RPMI8226 (cell line): Measurements from ENCODE around the gene TLE5.
"Not testable (repeated sequence)": the region's sequence is repeated elsewhere in the genome, so short reads cannot be mapped to it uniquely, and the experiment has no call there.

ENCODE experiments used
- DNase-seq: peaks from one replicate; pipeline ENCODE4 v3.0.0-alpha.2; 2015

The TLE5 gene

DNA sequence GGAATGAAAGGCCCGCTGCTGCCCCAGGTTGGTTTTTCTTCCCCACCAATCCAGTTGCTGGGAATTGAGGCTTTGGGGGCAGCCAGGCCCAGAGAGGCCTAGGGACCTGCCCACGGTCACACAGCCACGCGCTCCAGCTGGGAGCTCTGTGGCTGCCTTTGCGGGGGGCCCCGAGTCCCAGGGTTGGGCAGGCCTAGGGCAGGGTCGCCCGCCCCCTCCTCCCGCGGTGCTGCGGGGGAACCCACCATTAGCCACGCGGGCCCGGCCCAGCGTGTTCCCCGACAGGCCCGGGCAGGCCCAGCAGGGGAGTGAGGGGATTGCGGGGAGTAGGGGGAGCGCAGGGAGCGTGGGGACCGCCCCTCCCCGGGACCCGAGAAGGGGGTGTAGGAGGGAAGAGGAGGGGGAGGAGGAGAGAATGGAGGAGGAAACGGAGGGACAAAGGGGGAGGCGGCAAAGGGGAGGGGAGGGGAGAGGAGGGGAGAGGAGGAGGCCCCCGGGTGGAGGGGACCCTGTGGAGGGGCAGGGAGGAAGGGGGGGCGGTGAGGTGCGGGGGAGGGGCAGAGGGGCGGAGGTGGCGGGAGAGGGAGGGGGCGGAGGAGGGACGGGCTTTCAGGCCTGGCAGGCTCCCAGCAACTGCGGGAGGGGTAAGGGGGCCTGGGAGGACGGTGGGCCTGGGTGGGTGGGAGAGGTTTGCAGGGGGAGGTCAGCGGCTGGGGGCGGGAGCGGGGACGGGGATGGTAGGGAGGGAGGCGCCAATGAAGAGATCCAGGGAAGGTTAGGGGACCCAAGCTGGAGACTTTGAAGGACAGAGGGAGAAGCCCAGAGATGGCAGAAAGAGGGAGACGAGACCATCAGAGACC, 20.3 kb downstream of the TLE5 start:
- no peak for DNase-seq

DNA sequence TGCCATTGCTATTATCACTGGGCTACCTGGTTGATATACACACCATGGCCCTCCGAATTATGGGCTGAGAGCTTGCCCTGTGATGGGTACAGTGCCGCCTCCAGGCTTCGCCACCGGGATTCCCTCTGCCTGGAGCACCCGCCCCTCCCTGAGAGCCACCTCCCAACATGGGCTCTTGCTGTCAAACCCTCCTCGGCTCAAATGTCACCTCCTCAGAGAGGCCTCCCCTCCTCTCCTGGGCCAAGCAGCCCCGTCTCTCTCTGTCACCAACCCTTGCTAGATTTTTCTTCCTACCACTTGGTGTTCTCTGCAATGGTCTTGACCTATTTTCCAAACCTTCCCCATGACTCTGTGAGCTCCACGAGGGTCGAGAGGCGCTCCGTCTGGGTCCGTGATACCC, 21.0 kb downstream of the TLE5 start:
- no peak for DNase-seq

DNA sequence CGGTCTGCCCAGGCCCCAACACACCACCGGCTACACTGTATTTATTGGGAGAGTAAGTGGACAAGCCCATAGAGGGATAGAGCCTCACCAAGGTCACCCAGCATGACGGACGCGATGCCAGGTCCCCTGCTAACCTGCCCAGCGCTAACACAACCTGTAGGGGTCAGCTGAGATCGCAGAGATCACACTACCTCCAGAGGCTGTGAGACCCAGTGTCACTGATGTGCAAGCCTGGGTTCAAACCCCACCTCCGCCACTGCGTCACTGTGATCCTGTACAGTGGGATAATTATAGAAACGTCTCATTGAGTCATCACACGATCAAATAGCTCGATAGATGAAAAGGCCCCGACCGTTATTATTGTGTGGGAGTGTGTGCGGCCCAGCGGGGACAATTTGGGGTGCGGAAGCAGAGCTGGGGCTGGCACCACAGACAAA, 22.6 kb downstream of the TLE5 start:
- no peak for DNase-seq

DNA sequence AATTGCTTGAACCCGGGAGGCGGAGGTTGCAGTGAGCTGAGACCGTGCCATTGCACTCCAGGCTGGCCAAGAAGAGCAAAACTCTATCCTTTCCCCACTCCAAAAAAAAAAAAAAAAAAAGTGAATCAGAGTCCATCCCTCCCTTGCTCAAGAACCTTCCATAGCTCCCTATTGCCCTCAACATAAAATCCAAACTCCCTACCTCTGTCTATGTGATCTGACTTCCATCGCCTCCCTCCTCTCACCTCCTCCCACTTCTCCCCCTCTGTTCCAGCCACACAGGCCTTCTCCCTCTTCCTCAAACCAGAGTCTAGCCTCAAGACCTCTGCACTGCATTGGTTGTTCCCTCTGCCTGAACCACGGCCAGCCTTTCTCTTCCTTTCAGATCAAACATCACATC, 23.2 kb downstream of the TLE5 start:
- DNase-seq: no peak

DNA sequence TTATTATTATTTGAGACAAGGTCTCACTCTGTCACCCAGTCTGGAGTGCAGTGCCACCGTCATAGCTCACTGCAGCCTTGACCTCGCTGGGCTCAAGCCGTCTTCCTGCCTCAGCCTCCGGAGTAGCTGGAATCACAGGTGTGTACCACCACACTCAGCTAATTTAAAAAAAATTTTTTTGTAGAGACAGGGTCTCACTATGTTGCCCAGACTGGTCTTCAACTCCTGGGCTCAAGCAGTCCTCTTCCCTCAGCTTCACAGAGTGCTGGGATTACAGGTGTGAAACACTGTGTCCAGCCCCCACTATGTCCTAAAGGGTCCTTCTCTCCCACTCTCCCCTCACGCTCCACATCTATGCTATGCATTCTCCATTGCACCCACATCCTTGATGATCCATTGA, 24.1 kb downstream of the TLE5 start:
- DNase-seq: no peak

DNA sequence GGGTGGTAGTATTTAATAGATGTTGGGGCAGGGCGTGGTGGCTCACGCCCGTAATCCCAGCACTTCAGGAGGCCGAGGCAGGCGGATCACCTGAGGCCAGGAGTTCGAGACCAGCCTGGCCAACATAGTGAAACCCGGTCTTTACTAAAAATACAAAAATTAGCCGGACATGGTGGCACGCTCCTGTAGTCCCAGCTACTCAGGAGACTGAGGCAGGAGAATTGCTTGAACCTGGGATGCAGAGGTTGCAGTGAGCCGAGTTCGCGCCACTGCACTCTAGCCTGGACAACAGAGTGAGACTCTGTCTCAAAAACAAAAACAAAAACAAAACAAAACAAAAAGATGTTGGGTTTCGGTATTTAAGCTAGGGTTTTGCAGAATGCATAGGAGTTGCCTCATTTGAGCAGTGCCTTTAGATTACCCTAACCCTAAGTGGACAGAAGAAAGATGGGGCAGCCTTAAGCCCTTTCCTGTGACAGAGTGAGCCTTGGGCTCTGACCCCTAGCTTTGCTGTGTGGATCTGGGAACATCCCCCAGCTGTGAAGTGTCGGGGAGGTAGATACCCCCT, 25.2 kb downstream of the TLE5 start:
- not testable (repeated sequence) for DNase-seq

DNA sequence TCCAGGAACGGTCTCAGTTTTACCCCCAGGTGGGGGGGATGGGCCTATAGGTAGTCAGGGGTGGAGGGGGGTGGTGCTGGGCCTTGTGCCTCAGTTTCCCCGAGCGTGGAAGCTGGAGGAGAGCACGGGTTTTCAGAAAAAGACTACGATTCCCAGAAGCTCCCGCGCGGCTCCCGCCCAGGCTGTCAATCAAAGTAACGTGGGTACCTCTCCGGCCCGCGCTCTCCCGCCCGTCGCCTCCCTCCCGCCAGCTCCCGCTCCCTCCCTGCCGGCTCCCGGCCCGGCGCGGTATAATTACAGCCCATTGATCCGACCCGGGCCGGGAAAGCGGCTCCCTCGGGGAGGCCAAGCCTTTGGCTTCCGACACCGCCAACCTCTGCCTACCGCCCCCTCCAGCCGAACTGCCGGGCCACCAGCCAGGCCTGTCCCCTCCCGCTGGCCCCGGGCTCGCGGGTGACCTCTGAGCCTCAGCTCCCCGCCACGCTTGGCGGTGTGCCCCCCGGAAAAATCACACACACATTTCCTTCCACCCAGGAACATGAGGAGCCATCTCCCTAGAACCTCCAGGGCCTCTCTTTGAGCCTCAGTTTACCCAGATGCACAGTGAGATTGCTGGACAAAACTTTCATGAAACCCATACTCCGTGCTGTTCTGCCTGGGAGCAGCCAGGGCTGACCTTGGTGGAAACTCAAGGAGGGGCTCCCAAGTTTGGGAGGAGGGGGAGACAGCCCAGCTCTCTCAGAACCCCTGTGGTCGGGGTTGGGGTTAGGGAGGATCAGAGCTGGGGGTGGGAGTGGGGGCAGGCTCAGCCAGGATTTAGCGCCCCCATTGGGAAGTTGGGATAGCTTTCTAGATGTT, 25.9 kb downstream of the TLE5 start:
- DNase-seq: peak; percentile 91

DNA sequence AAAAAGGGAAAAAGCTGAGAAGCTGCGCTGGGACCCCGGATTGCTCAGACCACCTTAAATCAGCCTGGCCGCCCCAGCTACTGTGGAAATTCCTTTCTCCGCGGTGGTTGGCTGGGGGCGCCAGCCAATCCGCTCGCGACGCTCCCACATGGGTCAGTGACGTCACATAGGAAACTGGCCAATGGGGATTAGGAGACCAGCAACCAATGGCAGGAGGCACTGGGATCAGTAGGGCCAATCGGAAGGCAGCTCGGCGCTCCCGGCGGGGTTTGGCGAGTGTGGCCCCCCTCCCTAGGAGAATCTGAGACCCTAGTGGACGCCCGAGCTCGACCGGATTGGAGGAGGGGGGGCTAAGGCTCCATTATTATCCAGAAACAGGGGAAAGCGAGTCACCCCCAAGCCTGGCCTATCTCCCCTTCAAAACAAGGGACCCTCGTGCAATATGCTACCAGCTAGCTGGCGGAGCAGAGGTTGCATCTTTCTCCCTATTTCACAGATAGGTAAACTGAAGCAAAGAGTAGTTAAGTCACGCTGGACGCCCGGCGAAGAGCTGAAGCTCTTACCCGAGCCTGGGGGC, 26.7 kb downstream of the TLE5 start:
- peak; percentile 99 for DNase-seq

DNA sequence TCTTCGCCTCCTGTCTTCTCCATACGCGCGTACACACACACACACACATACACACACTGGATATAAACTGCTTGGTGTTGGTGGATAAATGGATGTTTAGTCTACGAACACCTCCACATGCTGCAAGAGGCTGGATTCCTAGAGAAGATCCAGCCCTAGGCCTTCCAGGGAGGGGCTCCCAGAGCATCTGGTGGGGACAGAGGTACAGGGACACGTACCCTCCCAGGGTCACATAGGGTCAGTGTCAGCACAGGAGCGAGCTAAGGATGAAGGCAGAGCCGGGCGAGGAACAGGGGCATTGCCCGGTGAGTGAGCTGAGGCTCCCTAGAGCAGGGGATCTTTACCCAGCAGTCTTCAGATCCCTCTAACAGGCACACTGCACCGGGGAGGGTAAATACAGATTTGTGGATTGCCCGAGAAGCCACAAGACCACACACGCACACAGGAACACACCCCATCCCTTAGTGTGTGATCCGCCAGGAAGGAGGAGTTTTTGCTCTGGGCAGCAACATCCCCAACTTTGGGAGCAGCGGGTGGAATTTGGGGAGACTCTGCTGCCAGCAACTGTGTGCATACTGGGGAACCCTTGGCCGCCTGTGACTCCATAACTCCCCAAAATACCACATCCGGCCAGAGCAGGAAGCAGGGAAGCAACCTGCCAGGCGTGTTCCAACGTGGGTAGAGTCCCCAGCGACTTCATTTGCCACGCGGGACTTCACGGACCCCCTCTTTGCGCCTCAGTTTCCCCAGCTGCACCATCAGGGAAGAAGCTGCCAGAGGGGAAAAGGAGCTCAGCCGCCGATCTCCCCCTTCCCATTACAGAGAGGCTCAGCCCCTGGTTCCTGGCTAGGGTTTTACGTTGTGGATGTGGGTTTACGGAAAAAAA, 27.4 kb downstream of the TLE5 start:
- DNase-seq: peak; percentile 47

DNA sequence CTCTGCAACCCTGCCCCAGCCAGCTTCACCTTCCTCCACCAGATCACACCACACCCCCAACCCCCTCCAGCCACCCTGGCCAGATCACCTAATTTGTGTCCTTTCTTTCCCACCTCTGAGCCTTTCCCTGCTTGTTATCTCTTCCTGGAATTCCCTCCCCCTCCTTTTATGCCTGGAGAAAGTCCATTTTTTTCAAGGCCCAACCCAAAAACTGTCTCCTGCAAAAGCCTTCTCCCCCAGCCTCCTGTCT, 28.0 kb downstream of the TLE5 start:
- DNase-seq: no peak

DNA sequence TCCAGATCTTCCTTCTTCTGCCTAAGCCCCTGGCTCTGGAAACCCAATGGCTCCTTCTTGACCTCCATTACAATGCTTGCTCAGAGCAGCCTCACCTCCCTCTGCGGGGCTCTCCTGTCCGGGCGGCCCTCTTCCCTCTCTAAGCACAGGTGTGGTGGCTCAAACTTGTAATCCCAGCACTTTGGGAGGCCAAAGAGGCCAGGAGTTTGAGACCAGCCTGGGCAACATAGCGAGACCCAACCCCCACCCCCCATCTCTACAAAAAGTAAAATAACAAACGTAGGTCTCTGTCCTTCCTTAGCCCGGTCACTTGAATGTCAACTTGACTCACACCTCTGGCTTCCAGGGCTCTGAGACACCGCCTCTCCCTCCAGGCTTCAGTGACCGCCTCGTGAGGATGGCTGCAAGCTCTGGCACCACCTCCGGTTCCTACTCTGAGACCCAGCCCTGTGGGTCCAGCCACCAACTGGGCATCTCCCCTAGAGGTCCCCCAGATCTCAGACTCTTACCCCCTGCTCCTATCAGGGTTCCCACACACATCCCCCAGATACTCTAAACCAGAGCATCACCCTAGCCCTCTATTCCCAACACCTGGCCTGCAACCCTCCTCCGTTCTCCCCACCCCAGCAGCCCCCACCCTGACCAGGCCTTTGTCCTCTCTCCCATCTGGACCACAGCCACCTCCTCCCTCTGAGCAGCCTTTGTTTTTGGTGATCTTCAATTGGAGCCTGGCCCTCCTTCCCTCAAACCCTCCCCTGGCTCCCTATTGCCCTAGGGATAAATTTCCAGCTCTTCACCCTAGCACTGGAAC, 28.5 kb downstream of the TLE5 start:
- DNase-seq: no peak

DNA sequence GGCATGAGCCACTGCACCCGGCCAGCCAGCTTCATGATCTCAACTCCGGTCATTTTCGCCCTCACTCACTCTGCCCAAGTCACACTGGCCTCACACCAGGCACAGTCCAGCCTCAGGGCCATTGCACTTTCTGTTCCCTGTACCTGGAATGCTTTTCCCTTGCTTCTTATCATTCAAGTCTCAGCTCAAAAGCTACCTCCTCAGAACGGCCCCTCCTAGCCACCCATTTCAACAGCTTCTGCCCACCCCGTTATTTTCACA, 30.8 kb downstream of the TLE5 start:
- no peak for DNase-seq

DNA sequence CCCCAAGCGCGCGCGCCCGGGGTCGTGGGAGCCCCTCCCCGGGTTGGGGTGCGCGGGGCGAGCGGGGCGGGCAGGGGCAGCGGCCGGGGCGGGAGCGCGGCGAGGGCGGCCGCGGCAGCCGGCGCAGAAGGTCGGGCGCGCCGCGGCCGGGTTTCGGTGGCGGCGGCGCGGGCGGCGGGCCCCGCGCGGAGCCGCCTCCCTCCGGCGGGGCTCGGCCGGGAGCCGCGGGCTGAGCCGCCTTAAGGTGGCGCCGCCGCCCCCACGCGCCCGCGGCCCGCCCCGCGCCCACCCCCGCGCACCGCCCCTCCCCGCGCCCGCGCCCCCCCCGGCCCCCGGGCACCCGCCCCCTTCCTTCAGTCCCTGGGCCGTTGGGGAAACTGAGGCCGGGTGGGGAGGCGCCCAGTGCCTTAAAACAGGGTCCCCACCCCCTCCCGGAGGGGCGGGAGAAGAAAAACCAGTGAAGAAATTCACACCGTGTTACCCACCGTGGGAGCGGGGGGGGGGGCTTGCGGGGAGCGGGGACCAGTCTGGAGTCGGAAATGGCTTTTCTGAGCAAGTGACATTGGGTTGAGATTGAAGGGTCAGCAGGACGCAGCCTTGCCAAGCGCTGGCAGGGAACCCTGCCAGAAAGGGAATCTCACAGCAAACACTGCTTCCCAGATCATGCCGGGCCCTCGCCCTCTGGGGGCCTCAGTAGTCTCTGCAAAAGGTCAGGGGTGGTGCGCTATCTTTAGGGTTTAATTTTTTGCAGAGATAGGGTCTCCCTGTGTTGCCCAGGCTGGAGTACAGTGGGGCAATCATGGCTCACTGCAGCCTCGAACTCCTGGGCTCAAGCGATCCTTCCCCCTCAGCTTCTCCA, 33.0 kb downstream of the TLE5 start, which contains the start of gene TLE2:
Gene TLE2, minus strand, starts transcription at position 216 of the 859 bp plus-strand sequence. CDS start 376 bp downstream, outside the sequence.
- DNase-seq: peak; percentile 42

DNA sequence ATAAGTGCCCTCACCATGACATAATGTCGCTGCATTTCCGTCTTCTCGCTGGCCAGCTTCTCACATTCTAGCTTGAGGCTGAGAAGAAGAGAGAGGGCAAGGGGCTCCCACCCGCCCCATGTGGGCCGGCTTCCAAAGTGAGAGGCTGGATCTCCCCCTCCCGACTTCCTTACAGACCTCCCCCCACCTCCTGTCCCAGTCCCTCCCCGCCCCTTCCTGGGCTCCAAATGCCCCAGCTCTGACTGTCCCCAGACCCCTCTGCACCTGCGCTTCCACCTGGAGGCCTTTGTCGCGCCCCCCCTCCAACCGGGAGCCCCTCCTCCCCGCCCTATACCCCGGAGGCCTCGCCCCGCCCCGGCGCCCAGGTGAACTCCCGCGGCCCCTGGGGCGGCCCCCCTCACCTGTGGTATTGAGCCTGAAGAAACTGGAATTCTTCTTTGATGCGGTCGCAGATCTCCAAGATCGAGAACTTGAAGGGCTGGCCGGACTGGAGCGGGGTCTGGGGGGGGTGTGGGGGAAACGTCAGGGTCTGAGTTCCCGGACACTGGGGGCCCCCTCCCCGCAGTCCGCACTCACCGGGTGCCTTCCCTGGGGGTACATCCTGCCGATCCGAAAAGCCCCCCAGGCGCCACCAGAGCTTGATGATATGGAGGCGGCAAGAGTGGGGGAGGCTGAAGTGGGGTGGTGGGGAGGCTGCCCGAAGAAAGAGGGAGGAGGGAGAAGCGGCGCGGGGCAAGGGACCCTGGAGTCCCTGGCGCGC, 33.8 kb downstream of the TLE5 start:
- DNase-seq: no peak

DNA sequence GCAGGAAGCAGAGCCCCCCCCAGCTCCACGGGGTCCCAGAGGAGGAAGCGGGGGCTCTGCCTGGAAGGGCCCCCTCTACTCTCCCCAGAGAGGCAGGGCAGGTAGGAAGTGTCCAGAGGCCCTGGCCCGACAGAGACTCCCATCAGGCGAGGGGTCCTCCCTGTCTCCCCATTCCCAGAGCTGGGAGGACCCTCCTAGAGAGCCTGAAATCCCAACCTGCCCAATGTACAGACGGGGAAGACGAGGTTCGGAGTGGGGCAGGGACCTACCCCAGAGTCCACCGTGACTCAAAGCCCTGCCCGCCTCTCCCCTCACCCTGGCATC, 34.4 kb downstream of the TLE5 start:
- peak; percentile 22 for DNase-seq

DNA sequence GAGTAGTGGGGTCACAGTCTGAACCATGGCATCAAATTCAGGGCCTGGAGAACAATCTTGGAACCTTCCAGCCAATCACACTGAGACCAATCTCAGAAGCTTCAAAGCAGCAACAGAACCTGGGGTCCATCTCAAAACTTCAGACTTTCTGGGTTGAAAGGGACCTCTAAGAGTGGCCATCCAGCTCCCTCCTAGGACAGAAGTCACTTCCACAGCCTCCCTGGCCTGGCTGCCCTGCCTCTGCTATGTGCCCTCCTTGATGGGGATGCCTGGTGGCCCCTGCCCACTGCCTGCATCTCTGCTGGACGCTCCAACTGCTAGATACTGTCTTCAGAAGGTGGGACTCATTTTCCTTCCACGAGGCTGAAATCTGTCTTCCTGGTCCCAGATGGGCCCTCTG, 35.0 kb downstream of the TLE5 start:
- DNase-seq: no peak

DNA sequence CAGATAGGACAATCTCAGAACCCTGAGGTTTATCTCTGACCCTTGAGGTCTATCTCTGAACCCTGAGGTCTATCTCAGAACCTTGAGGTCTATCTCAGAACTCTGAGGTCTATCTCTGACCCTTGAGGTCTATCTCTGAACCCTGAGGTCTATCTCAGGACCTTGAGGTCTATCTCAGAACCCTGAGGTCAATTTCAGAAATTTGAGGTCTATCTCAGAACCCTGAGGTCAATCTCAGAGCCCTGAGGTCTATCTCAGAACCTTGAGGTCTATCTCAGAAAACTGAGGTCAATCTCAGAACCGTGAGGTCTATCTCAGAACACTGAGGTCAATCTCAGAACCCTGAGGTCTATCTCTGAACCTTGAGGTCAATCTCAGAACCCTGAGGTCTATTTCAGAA, 35.5 kb downstream of the TLE5 start:
- DNase-seq: no peak

DNA sequence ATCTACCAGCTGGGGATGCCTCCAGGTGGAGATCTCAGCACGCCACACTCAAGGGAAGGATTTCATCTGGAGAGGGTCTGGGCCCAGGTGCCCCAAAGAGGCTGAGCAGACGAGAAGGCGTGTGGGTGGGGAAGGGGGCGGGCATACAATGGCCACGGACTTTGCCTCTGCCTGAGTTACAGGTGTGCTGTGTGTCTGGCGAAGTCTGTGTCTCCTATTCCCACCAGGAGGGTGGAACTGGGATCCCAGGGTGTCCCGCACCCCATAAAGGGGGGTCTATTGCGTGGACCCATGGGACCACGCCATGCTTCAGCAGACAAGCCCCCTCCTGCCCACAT, 36.8 kb downstream of the TLE5 start:
- no peak for DNase-seq

DNA sequence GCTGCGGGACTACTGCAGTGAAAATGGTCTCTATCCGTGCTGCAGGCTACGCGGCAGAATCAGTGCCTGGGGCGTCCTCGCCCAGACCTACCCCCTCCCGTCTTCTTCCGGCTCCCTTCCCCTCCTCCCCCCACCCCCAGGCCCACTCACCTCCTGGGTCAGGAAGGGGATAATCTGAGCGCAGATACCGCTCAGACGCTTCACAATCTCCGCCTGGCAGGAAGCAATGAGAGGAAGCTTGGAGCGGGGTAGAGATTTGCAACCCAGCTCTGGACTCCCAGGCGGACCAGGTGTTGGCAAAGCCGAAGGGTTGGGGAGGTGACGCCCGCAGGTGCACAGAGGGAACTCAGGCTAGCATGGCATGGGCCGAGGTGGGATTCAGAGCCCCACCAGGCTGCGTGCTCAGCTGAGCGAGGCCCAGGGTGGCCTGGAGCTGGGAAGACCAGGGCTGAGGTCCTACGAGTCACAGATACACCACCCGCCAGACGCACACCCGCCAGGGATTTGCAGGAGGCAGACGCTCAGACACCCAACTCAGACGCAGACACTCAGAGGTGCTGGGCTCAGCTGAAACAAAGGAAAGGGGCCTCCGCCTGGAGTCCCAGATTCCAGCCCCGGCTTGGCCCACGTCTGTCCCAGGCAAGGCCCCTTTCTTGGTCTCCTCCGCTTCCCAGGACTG, 37.3 kb downstream of the TLE5 start:
- peak; percentile 69 for DNase-seq

DNA sequence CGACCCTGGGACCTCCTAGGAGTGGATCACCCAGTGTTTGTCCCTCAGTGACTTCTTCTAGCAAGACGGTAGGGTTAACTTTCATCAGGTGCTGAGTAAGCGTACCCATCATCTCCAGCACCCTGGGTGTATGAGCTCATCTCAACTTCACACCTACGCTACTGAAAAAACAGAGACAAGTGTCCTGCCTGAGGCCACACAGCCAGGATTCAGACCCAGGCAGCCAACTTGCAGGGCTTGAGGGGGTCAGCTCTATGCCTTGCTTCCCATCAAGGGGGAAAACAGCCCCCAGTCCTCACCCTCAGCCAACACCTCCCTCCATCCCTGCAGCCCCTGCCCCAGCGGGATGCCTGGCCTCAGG, 37.8 kb downstream of the TLE5 start:
- DNase-seq: peak; percentile 48
